Measurements from ENCODE around the gene PABPN1L. TPM values are rescaled to one million over a fixed set of nuclear protein-coding genes. Genes with fewer than 3 reads are reported as not detected.

The PABPN1L gene
- total and polyA plus RNA-seq, 10 of the 15 experiments (the other 5 are each of a cell fraction or from before 2014, with no cell fraction given): not detected

DNA sequence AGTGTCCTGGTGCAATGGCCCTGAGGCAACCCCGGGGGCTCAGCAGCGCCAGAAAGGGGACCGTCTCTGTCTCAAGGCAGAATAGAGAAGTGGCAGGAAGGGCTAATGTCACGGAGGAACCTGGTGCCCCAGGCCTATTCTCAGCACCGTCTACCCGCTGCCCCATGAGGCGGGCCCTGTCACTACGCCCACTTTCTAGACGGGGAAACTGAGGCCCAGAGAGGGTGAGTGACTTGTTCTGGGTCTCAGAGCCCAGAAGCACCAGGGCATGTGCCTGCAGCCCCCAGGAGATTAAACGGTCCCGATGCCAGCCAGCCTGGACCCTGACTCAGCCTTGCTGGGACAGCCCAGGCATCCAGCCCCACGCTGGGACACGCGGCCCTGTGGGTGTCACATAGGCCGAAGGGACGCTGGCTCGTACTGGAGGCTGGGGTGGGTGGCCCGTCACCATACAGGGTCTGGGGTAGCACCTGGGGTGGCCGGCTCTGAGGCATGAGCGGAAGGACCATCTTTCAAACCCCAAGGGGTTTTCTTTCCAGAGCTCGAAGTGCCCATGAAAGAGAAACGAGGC is 40.2 kb upstream of the PABPN1L start:
- CTCF ChIA-PET: no interaction called here
- Histone ChIP-seq H3K4me1 (ENCODE audit: control insufficient read depth, insufficient read depth, low read length) (no peaks in the 10 kb centered on the region; the same call in 1 of the 2 replicates), H3K27me3 (replicated peaks in 1 of 2; ENCODE audit: control insufficient read depth in 2 of 2, insufficient read depth in 2 of 2, low read length in 1 of 2) (no peaks in the 10 kb centered on the region), H3K4me2 (ENCODE audit: control insufficient read depth, insufficient read depth) (no peak overlapping the region), H3K9me3 (replicated peaks; ENCODE audit: control insufficient read depth, insufficient read depth, low read length) (no peaks in the 10 kb centered on the region), H3K36me3 (ENCODE audit: control insufficient read depth in 2 of 2, insufficient read depth in 2 of 2, low read length in 1 of 2) (no peaks in the 10 kb centered on the region; a peak in 2 of 4 replicates), H3K4me3 (no peak overlapping the region), H3K79me2 (ENCODE audit: control insufficient read depth, insufficient read depth, low read length) (no peaks in the 10 kb centered on the region; the same call in 1 of the 2 replicates), H3K27ac (ENCODE audit: control insufficient read depth, insufficient read depth) (no peak overlapping the region), H2AFZ (ENCODE audit: control insufficient read depth, low read depth, low read length) (no peak overlapping the region), H4K20me1 (ENCODE audit: control insufficient read depth, insufficient read depth) (peaks cover 3% of the 10 kb centered on the region; the same call in 1 of the 2 replicates), H3K9ac (ENCODE audit: control insufficient read depth, insufficient read depth, low read length) (no peak overlapping the region)
- intact Hi-C loops (cut with micrococcal nuclease; ENCODE audit: unreplicated experiment) (no loop called here), in situ Hi-C loops (cut with MboI) (no loop called here)
- SMC1A ChIA-PET (ENCODE audit: uncharacterized antibody, unreplicated experiment): no interaction called here
- TF ChIP-seq, protein P1, sequence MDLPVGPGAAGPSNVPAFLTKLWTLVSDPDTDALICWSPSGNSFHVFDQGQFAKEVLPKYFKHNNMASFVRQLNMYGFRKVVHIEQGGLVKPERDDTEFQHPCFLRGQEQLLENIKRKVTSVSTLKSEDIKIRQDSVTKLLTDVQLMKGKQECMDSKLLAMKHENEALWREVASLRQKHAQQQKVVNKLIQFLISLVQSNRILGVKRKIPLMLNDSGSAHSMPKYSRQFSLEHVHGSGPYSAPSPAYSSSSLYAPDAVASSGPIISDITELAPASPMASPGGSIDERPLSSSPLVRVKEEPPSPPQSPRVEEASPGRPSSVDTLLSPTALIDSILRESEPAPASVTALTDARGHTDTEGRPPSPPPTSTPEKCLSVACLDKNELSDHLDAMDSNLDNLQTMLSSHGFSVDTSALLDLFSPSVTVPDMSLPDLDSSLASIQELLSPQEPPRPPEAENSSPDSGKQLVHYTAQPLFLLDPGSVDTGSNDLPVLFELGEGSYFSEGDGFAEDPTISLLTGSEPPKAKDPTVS (IDR thresholded peaks at IDR 0.05; ENCODE audit: low read depth, low read length): no peak
- TF ChIP-seq KLF5 (IDR thresholded peaks at IDR 0.05; ENCODE audit: partially characterized antibody): no peak
- no peak for TF ChIP-seq BRCA1 (IDR thresholded peaks at IDR 0.05; ENCODE audit: low read depth, low read length)
- no peak for TF ChIP-seq SUPT20H (IDR thresholded peaks at IDR 0.05; ENCODE audit: borderline replicate concordance, control insufficient read depth, low read depth, low read length)
- no peak for TF ChIP-seq HDAC6 (IDR thresholded peaks at IDR 0.05; ENCODE audit: unreplicated experiment)
- FAIRE-seq (no peak), DNase-seq (ENCODE audit: low read depth, low spot score) (no peak), ATAC-seq (no peak)
- RAD21 ChIA-PET (ENCODE audit: unreplicated experiment): no interaction called here
- no TSS peak for BruUV-seq (replicated peaks)
- WGBS (ENCODE audit: insufficient coverage, insufficient replicate concordance, low lambda C conversion rate, missing lambda C conversion rate): 82% methylated on average over 22 of the region's 22 CpGs
- POLR2A ChIA-PET: no interaction called here

DNA sequence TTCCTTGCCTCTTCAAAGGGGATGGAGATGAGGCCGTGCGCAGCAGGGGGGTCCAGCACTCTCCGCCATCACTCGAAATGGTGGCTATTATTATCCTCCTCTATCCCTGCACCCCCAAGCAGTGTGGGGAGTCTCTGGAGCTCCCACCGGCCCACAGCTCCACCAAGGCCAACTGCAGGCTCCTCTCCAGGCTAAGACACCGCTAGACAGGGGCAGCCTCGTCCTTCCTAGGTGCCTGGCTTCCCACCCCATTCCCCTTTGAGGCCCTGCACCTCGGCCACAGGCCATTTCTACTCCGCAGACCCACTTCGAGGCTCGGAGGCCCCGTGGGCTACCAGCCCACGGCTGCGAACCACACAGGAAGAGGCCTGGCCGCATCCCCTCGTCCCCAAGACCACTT is 39.6 kb upstream of the PABPN1L start:
- no TSS peak for BruUV-seq (replicated peaks)
- TF ChIP-seq CEBPB (IDR thresholded peaks at IDR 0.05; ENCODE audit: borderline replicate concordance in 1 of 2, low read depth in 2 of 2, low read length in 2 of 2): no peak
- TF ChIP-seq, protein P2, sequence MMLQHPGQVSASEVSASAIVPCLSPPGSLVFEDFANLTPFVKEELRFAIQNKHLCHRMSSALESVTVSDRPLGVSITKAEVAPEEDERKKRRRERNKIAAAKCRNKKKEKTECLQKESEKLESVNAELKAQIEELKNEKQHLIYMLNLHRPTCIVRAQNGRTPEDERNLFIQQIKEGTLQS (IDR thresholded peaks at IDR 0.05; ENCODE audit: borderline replicate concordance, extremely low read depth, low read depth, low read length): no peak
- TF ChIP-seq, protein P3, sequence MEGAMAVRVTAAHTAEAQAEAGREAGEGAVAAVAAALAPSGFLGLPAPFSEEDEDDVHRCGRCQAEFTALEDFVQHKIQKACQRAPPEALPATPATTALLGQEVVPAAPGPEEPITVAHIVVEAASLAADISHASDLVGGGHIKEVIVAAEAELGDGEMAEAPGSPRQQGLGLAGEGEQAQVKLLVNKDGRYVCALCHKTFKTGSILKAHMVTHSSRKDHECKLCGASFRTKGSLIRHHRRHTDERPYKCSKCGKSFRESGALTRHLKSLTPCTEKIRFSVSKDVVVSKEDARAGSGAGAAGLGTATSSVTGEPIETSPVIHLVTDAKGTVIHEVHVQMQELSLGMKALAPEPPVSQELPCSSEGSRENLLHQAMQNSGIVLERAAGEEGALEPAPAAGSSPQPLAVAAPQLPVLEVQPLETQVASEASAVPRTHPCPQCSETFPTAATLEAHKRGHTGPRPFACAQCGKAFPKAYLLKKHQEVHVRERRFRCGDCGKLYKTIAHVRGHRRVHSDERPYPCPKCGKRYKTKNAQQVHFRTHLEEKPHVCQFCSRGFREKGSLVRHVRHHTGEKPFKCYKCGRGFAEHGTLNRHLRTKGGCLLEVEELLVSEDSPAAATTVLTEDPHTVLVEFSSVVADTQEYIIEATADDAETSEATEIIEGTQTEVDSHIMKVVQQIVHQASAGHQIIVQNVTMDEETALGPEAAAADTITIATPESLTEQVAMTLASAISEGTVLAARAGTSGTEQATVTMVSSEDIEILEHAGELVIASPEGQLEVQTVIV (IDR thresholded peaks at IDR 0.05; ENCODE audit: borderline replicate concordance, partially characterized antibody): no peak
- TF ChIP-seq MTA2 (IDR thresholded peaks at IDR 0.05; ENCODE audit: low read depth): no peak
- no peak for TF ChIP-seq CHD4 (IDR thresholded peaks at IDR 0.05)
- TF ChIP-seq HDAC6 (IDR thresholded peaks at IDR 0.05; ENCODE audit: unreplicated experiment): no peak
- no peak for TF ChIP-seq CHD1 (IDR thresholded peaks at IDR 0.05; ENCODE audit: low read depth, low read length)
- TF ChIP-seq BCL11A (IDR thresholded peaks at IDR 0.05; ENCODE audit: low read depth, low read length): no peak
- TF ChIP-seq KLF5 (IDR thresholded peaks at IDR 0.05; ENCODE audit: partially characterized antibody): no peak
- no peak for TF ChIP-seq HDAC2 (IDR thresholded peaks at IDR 0.05)

More for the DNA sequence above, 39.6 kb upstream of the PABPN1L start:
- Histone ChIP-seq H3K36me3 (ENCODE audit: control insufficient read depth in 2 of 2, insufficient read depth in 2 of 2, low read length in 1 of 2) (no peaks in the 10 kb centered on the region; a peak in 2 of 4 replicates), H3K4me2 (ENCODE audit: control insufficient read depth, insufficient read depth) (no peak overlapping the region), H3K79me2 (ENCODE audit: control insufficient read depth, insufficient read depth, low read length) (no peaks in the 10 kb centered on the region; the same call in 1 of the 2 replicates), H3K4me1 (ENCODE audit: control insufficient read depth, insufficient read depth, low read length) (no peaks in the 10 kb centered on the region; the same call in 1 of the 2 replicates), H3K9ac (ENCODE audit: control insufficient read depth, insufficient read depth, low read length) (no peak overlapping the region), H3K4me3 (no peak overlapping the region), H4K20me1 (ENCODE audit: control insufficient read depth, insufficient read depth) (peaks cover 3% of the 10 kb centered on the region; the same call in 1 of the 2 replicates), H3K27me3 (replicated peaks in 1 of 2; ENCODE audit: control insufficient read depth in 2 of 2, insufficient read depth in 2 of 2, low read length in 1 of 2) (no peaks in the 10 kb centered on the region), H2AFZ (ENCODE audit: control insufficient read depth, low read depth, low read length) (no peak overlapping the region), H3K27ac (ENCODE audit: control insufficient read depth, insufficient read depth) (no peak overlapping the region), H3K9me3 (replicated peaks; ENCODE audit: control insufficient read depth, insufficient read depth, low read length) (no peaks in the 10 kb centered on the region)
- WGBS (ENCODE audit: insufficient coverage, insufficient replicate concordance, low lambda C conversion rate, missing lambda C conversion rate): 78% methylated on average over 16 of the region's 16 CpGs
- intact Hi-C loops (cut with micrococcal nuclease; ENCODE audit: unreplicated experiment): no loop called here
- no peak for DNase-seq (ENCODE audit: low read depth, low spot score)
- RAD21 ChIA-PET (ENCODE audit: unreplicated experiment): interaction anchor here (0.7 kb wide), 1 partner anchor 256 kb away, joined by 3 read pairs; no protein-coding TSS in a partner anchor
- FAIRE-seq: no peak
- ATAC-seq: no peak
- SMC1A ChIA-PET (ENCODE audit: uncharacterized antibody, unreplicated experiment): no interaction called here
- CTCF ChIA-PET: interaction anchor here (0.5 kb wide), 1 partner anchor 80 kb away, joined by 3 read pairs; no protein-coding TSS in a partner anchor
- in situ Hi-C loops (cut with MboI): no loop called here
- POLR2A ChIA-PET: no interaction called here
